Ovary (tissue), 10 donors: ENCODE measurements around the gene INPP4A. TPM values are rescaled to one million over a fixed set of nuclear protein-coding genes. Genes with fewer than 3 reads are reported as not detected.

Experiments used
- DNase-seq, 5 donors: peaks; one replicate each; pipeline ENCODE4 v3.0.0-alpha.2; 2019 to 2020
- H3K27ac ChIP-seq, 2 donors: fragments of 200-600 bp; one replicate each; pipeline versions ENCODE4 v1.5.1 to v1.8.0; 2019 to 2022
- H3K27me3 ChIP-seq: fragments of 200-600 bp; one replicate; pipeline ENCODE4 v1.8.0; 2022
- H3K36me3 ChIP-seq: fragments of 200-600 bp; sonication (generic); one replicate; pipeline ENCODE4 v1.5.1; 2019
- H3K4me1 ChIP-seq: one replicate; pipeline ENCODE4 v1.8.1; 2013; ENCODE audit warnings: mild to moderate bottlenecking, moderate library complexity; ENCODE audit not compliant: insufficient read depth
- H3K4me3 ChIP-seq: fragments of 200-600 bp; sonication (generic); one replicate; pipeline ENCODE4 v1.5.1; 2017
- H3K9me3 ChIP-seq, 2 donors: fragments of 200-600 bp in 1 of 2; sonication (generic) in 1 of 2; one replicate each; pipeline versions ENCODE4 v1.5.1 to v1.8.1; 2013 to 2019; ENCODE audit warnings: mild to moderate bottlenecking in 1 of 2, moderate library complexity in 1 of 2
- CTCF ChIP-seq, 3 donors: fragments of 450-650 bp in 2 of 3; fragments of 200-600 bp in 1 of 3; IDR thresholded peaks; one replicate each; pipeline versions ENCODE4 v1.5.1 to v1.8.0; 2016 to 2022; ENCODE audit warnings: antibody characterized with exemption in 3 of 3, mild to moderate bottlenecking in 1 of 3
- EP300 ChIP-seq: sonication (generic); formaldehyde crosslinking; IDR thresholded peaks from one replicate; pipeline ENCODE4 v1.6.1; 2017; ENCODE audit warnings: antibody characterized with exemption
- POLR2A ChIP-seq: fragments of 450-650 bp; IDR thresholded peaks from one replicate; pipeline ENCODE4 v1.6.1; 2017; ENCODE audit warnings: antibody characterized with exemption, mild to moderate bottlenecking, moderate library complexity
- WGBS, 3 donors: extraction: QIAGEN DNeasy Blood & Tissue Kit in 1 of 3; methylation state at CpG; one replicate each; pipeline versions ENCODE4 v1.1.5 to v1.1.7; 2013 to 2017; 5-methylcytosine and 5-hydroxymethylcytosine counted together
- intact Hi-C, 4 donors: fragments of 100-400 bp; cut with DNase I; formaldehyde crosslinking; loops; one replicate each; pipeline versions ENCODE4 v1.11.0 to v1.15.1; 2022 to 2023
- long read RNA-seq, 3 donors: library from polyadenylated mRNA in 2 of 3; unstranded in 2 of 3; transcript quantifications; one replicate each; pipeline ENCODE4 v2.0.0 and lab custom pipeline, GENCODE V29; 2021 to 2026
- polyA plus RNA-seq, 2 donors: library from polyadenylated mRNA; stranded (reverse); fragments of 200-250 nt in 1 of 2; fragments of 350-450 nt in 1 of 2; fragmentation: Illumina TruSeq in 1 of 2; extraction: RNeasy Lipid Tissue Mini Kit (QIAGEN cat#74804) in 1 of 2; gene quantifications; one replicate each; pipeline ENCODE4 v1.2.3, GENCODE V29; 2013 to 2014
- total RNA-seq, 7 donors: library from RNA; depleted of rRNA in 2 of 7; stranded (reverse); fragments of >200 nt in 2 of 7; fragmentation: NEBNext Ultra II Directional in 3 of 7; extraction: Animal tissue kit (Norgen Biotek cat#: 25700) in 3 of 7; gene quantifications; one replicate each; pipeline versions ENCODE4 v1.1.0 to v1.2.4, GENCODE V29; 2016 to 2023
- donor health status: DM: no; HTN: no; CAD: no; lungs with moderate emphysema.
- donor health status: DM: no; HTN: no; CAD: no.
- donor health status: Bipolar disorder and iron deficiency.
- donor health status: DM: yes; HTN: yes; CAD: no.
- donor health status: DM: no; HTN: no; CAD: no.
- donor health status: DM: yes; HTN: yes; CAD: no.

The INPP4A gene
- total RNA-seq (10 to 100 TPM; 13.1 to 25.8 (median 18.6) TPM), polyA plus RNA-seq (10 to 100 TPM in 1 of 2 donors, 1 to 10 TPM in 1; 7.5 to 12.8 TPM)
- long read RNA-seq, donor 1, partial matches to known transcripts = 4 of 12 reads
- long read RNA-seq, donor 1, other reads (novel, unspliced or antisense) = 8 of 12 reads
- long read RNA-seq, donor 2 = 0 reads
- long read RNA-seq, donor 3, transcript INPP4A-205 (25 exons, 3,365 nt) = major isoform, 5 of 37 reads
- long read RNA-seq, donor 3, partial matches to known transcripts = 9 of 37 reads
- long read RNA-seq, donor 3, other reads (novel, unspliced or antisense) = 23 of 37 reads

GRCh38 chr2:98444436-98445176 lies at the start of gene INPP4A:
TSS of gene INPP4A (plus strand) at chr2:98444858. CDS start at chr2:98520049, 75,191 bp downstream.
- Histone ChIP-seq H3K9me3 (no peaks in the 10 kb centered on the region), H3K4me1 (peaks cover 10% of the 10 kb centered on the region), H3K4me3 (peak within 1 kb of the TSS; percentile 62), H3K27ac (peak within 1 kb of the TSS; percentile 28 to 42), H3K36me3 (no peaks in the 10 kb centered on the region), H3K27me3 (no peaks in the 10 kb centered on the region)
- intact Hi-C loops = loop anchor here in 1 of 4 donors (5.0 kb wide), 1 partner anchor 432 kb away; no protein-coding TSS in a partner anchor
- peak; percentile 67 to 86 (median 82) for DNase-seq
- TF ChIP-seq CTCF (IDR thresholded peaks at IDR 0.05) (peak in 1 of 3 donors; percentile 28), EP300 (no peak)
- WGBS, 3 donors = 0 to 1% (median 1%) methylated on average over 35 to 75 of the region's 75 CpGs

DNA sequence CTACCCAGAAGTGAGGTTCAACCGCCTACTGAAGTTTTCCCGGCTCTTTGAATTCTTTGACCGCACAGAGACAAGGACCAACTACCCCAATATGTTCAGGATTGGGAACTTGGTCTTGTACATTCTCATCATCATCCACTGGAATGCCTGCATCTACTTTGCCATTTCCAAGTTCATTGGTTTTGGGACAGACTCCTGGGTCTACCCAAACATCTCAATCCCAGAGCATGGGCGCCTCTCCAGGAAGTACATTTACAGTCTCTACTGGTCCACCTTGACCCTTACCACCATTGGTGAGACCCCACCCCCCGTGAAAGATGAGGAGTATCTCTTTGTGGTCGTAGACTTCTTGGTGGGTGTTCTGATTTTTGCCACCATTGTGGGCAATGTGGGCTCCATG lies 48.7 kb upstream of the INPP4A start:
- H3K4me3 ChIP-seq = no peak overlapping the region
- H3K27ac ChIP-seq = no peak overlapping the region
- intact Hi-C loops = no loop called here
- H3K36me3 ChIP-seq = no peaks in the 10 kb centered on the region
- TF ChIP-seq POLR2A (no peak), EP300 (no peak), CTCF (IDR thresholded peaks at IDR 0.05) (no peak)
- no peaks in the 10 kb centered on the region for H3K27me3 ChIP-seq
- H3K4me1 ChIP-seq = no peaks in the 10 kb centered on the region
- 89 to 93% (median 92%) methylated on average over 6 of the region's 6 CpGs for WGBS, 3 donors
- no peak for DNase-seq
- H3K9me3 ChIP-seq = no peaks in the 10 kb centered on the region

DNA sequence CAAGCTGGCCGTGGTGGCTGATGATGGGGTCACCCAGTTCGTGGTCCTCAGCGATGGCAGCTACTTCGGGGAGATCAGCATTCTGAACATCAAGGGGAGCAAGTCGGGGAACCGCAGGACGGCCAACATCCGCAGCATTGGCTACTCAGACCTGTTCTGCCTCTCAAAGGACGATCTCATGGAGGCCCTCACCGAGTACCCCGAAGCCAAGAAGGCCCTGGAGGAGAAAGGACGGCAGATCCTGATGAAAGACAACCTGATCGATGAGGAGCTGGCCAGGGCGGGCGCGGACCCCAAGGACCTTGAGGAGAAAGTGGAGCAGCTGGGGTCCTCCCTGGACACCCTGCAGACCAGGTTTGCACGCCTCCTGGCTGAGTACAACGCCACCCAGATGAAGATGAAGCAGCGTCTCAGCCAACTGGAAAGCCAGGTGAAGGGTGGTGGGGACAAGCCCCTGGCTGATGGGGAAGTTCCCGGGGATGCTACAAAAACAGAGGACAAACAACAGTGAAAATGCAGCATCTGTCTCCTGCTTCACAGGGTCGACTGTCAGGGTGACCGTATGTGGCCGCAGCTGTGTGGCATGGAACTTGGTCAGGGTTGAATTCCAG lies 47.8 kb upstream of the INPP4A start:
- H3K27ac ChIP-seq = no peak overlapping the region
- intact Hi-C loops = no loop called here
- no peak overlapping the region for H3K4me3 ChIP-seq
- no peaks in the 10 kb centered on the region for H3K9me3 ChIP-seq
- DNase-seq = no peak
- 94 to 95% (median 94%) methylated on average over 23 of the region's 23 CpGs for WGBS, 3 donors
- no peak for TF ChIP-seq EP300
- TF ChIP-seq CTCF (IDR thresholded peaks at IDR 0.05) = no peak
- TF ChIP-seq POLR2A = no peak
- no peaks in the 10 kb centered on the region for H3K36me3 ChIP-seq
- H3K4me1 ChIP-seq = no peaks in the 10 kb centered on the region
- no peaks in the 10 kb centered on the region for H3K27me3 ChIP-seq

- H3K4me1 ChIP-seq = no peaks in the 10 kb centered on the region
- intact Hi-C loops = no loop called here
- no peak overlapping the region for H3K4me3 ChIP-seq
- no peak overlapping the region for H3K27ac ChIP-seq
- no peaks in the 10 kb centered on the region for H3K36me3 ChIP-seq
- no peak for TF ChIP-seq POLR2A
- TF ChIP-seq CTCF (IDR thresholded peaks at IDR 0.05) = no peak
- TF ChIP-seq EP300 = no peak
- 74 to 81% (median 80%) methylated on average over 4 of the region's 4 CpGs for WGBS, 3 donors
- DNase-seq = no peak
- H3K27me3 ChIP-seq = no peaks in the 10 kb centered on the region
- no peaks in the 10 kb centered on the region for H3K9me3 ChIP-seq
These were observed 45.5 kb upstream of the INPP4A start for GRCh38 chr2:98399140-98399539.
